ENCODE results near the gene FLCN. TPM values are rescaled to one million over a fixed set of nuclear protein-coding genes. Genes with fewer than 3 reads are reported as not detected.
"Not testable (repeated sequence)": the region's sequence is repeated elsewhere in the genome, so short reads cannot be mapped to it uniquely, and the experiment has no call there.

Gene FLCN
- total and polyA plus RNA-seq, 5 donors: 22.9 to 55.7 (median 30.7) TPM

DNA sequence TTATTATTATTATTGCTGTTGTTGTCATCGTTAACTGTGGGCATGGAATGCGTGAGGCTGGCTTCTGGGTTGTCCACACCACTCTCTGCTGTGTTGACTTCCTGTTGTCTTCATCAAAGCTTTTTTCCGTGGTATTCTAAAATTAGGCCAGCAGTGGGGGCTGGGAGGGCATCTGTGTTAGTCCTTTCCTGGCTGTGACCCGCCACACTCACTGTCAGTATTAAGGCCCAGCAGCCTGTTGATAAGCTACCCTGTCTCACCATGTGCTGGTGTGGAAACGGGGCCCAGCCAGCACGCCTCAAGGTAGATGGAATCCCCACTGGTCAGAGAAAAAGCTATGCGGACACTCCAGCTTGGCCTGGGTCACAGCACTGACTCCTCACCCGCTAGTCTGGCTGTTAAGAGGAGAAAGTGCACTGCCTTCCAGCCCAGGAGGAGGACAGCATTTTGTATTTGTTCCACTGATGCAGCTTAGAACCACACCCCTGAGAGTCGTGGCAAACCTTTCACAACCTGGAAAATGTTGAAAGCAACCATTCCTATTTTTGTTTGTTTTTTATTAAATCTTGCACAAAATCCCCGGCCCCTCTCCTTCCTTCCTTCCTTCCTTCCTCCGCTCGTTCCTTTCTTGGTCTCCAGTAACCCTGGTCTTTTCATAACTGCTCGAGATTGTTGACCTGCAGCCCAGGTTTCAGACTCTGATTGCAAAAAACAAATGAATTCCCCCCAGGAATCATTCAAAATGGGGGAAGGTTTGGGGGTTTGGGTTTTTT is 51.8 kb downstream of the FLCN start:
- H3K4me3 ChIP-seq (ENCODE audit: low read length); DNase-seq; H3K27me3 ChIP-seq (ENCODE audit: control insufficient read depth, insufficient read depth); H3K9me3 ChIP-seq (ENCODE audit: control insufficient read depth, low read length); H3K27ac ChIP-seq (ENCODE audit: low read length); H3K4me1 ChIP-seq (ENCODE audit: control insufficient read depth, insufficient read depth, low read length); intact Hi-C loops (cut with DNase I): not testable (repeated sequence)
- peak in 1 of 2 donors; percentile 12 for ATAC-seq
- WGBS: 50% methylated on average over 13 of the region's 13 CpGs

DNA sequence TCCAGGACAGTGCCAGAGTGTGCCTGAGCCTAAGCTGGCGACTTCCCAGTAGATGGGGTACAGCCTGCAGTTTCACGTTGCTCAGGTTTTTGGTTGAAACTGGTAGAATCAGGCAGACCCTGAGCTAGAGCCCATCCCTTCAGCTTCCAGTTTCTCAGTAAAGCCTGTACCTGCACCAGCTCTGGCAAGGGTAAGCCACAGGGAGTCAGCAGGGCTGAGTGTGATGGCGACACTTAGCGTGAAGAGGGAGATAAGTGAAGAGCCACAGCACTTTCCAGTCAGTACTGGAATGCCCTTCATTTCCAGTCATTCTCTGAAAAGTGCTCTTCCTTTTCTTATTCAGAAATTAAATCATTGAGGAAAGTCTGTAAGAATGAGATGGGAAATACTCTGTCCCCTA is 53.2 kb downstream of the FLCN start:
- WGBS: 77% methylated on average over 4 of the region's 4 CpGs
- no peak for DNase-seq
- peak; percentile 36 for ATAC-seq
- intact Hi-C loops (cut with DNase I): no loop called here
- Histone ChIP-seq H3K27ac (ENCODE audit: low read length) (no peak overlapping the region), H3K27me3 (ENCODE audit: control insufficient read depth, insufficient read depth) (no peaks in the 10 kb centered on the region), H3K9me3 (ENCODE audit: control insufficient read depth, low read length) (no peaks in the 10 kb centered on the region), H3K4me1 (ENCODE audit: control insufficient read depth, insufficient read depth, low read length) (peaks cover 3% of the 10 kb centered on the region), H3K4me3 (ENCODE audit: low read length) (no peak overlapping the region)

DNA sequence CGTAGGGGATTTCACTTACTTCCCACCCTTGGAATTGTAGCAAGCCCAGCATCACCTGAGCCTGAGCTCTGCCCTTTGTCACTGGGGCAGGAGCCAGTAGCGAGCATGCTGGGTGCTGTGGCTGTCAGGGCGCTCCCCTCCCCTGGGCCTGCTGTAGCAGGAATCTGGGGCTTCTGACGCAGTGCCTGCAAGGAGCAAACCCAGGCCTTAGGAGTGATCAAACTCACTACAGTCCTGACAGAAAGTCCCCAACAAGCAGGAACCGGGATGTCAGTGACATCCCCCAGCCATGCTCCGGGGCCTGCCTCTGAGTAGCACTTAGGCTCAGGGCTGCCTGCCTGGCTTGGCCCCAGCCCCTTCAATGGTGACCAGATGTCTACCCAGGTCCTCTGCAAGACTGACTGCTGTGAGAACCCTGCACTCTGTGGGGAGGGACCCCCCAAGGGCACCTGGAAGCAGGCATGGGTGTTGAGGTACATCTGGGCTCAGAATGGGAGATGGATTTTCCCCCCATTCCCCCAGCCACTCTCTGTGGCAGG is 54.3 kb downstream of the FLCN start:
- intact Hi-C loops (cut with DNase I): no loop called here
- 92% methylated on average over 6 of the region's 6 CpGs for WGBS
- DNase-seq: no peak

GRCh38 chr17:17181666-17182597 is 55.0 kb downstream of the FLCN start:
- DNase-seq (no peak), ATAC-seq (no peak)
- H3K27me3 ChIP-seq (ENCODE audit: control insufficient read depth, insufficient read depth): no peaks in the 10 kb centered on the region
- 69% methylated on average over 15 of the region's 15 CpGs for WGBS
- H3K27ac ChIP-seq (ENCODE audit: low read length): no peak overlapping the region
- H3K4me3 ChIP-seq (ENCODE audit: low read length): no peak overlapping the region
- no peaks in the 10 kb centered on the region for H3K9me3 ChIP-seq (ENCODE audit: control insufficient read depth, low read length)
- intact Hi-C loops (cut with DNase I): no loop called here
- H3K4me1 ChIP-seq (ENCODE audit: control insufficient read depth, insufficient read depth, low read length): peaks cover 3% of the 10 kb centered on the region

More for the DNA sequence above, 54.3 kb downstream of the FLCN start:
- peaks cover 3% of the 10 kb centered on the region for H3K4me1 ChIP-seq (ENCODE audit: control insufficient read depth, insufficient read depth, low read length)
- H3K9me3 ChIP-seq (ENCODE audit: control insufficient read depth, low read length): no peaks in the 10 kb centered on the region
- H3K27ac ChIP-seq (ENCODE audit: low read length): no peak overlapping the region
- no peak overlapping the region for H3K4me3 ChIP-seq (ENCODE audit: low read length)
- no peaks in the 10 kb centered on the region for H3K27me3 ChIP-seq (ENCODE audit: control insufficient read depth, insufficient read depth)
- ATAC-seq: no peak

- ATAC-seq (peak in 1 of 2 donors; percentile 21), DNase-seq (no peak)
- no peaks in the 10 kb centered on the region for H3K9me3 ChIP-seq (ENCODE audit: control insufficient read depth, low read length)
- WGBS: 71% methylated on average over 13 of the region's 13 CpGs
- H3K27ac ChIP-seq (ENCODE audit: low read length): no peak overlapping the region
- no peaks in the 10 kb centered on the region for H3K27me3 ChIP-seq (ENCODE audit: control insufficient read depth, insufficient read depth)
- intact Hi-C loops (cut with DNase I): no loop called here
- no peak overlapping the region for H3K4me3 ChIP-seq (ENCODE audit: low read length)
- peaks cover 3% of the 10 kb centered on the region for H3K4me1 ChIP-seq (ENCODE audit: control insufficient read depth, insufficient read depth, low read length)
These were observed 56.0 kb downstream of the FLCN start for GRCh38 chr17:17180741-17181525.

GRCh38 chr17:17180141-17180603 is 56.8 kb downstream of the FLCN start:
- H3K27ac ChIP-seq (ENCODE audit: low read length): peak overlapping the region; percentile 8
- ATAC-seq (peak; percentile 71 to 82), DNase-seq (peak in 2 of 3 donors; percentile 68 to 81)
- H3K4me1 ChIP-seq (ENCODE audit: control insufficient read depth, insufficient read depth, low read length): peaks cover 2% of the 10 kb centered on the region
- H3K4me3 ChIP-seq (ENCODE audit: low read length): no peak overlapping the region
- no peaks in the 10 kb centered on the region for H3K9me3 ChIP-seq (ENCODE audit: control insufficient read depth, low read length)
- 74% methylated on average over 9 of the region's 9 CpGs for WGBS
- intact Hi-C loops (cut with DNase I): no loop called here
- no peaks in the 10 kb centered on the region for H3K27me3 ChIP-seq (ENCODE audit: control insufficient read depth, insufficient read depth)

GRCh38 chr17:17179371-17179827 is 57.6 kb downstream of the FLCN start:
- Histone ChIP-seq H3K27ac (ENCODE audit: low read length) (no peak overlapping the region), H3K4me3 (ENCODE audit: low read length) (no peak overlapping the region), H3K9me3 (ENCODE audit: control insufficient read depth, low read length) (no peaks in the 10 kb centered on the region), H3K4me1 (ENCODE audit: control insufficient read depth, insufficient read depth, low read length) (no peaks in the 10 kb centered on the region), H3K27me3 (ENCODE audit: control insufficient read depth, insufficient read depth) (no peaks in the 10 kb centered on the region)
- intact Hi-C loops (cut with DNase I): no loop called here
- no peak for ATAC-seq
- WGBS: 83% methylated on average over 2 of the region's 2 CpGs
- no peak for DNase-seq

GRCh38 chr17:17177176-17177575 is 59.8 kb downstream of the FLCN start:
- WGBS: 92% methylated on average over 12 of the region's 12 CpGs

DNA sequence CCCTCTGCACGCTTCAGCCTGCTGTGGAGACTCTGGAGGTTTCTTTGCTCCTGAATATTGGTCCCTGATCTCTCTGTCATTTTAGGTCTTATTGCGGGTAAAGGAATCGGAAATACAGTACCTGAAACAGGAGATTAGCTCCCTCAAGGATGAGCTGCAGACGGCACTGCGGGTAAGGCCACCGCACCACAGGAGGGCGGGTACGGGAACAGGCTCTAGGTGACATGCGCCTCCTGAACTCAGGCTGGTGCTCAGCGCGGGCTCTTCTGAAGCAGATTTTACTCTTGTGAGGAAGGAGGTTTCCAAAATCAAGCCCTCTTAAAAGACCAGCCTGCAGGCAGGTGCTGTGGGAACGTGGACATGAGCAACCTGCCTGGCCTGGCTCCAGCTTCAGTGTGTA is 60.6 kb downstream of the FLCN start:
- DNase-seq (peak in 1 of 3 donors; percentile 25), ATAC-seq (no peak)
- WGBS: 95% methylated on average over 12 of the region's 12 CpGs

More at GRCh38 chr17:17177176-17177575, 59.8 kb downstream of the FLCN start:
- intact Hi-C loops (cut with DNase I): no loop called here
- no peaks in the 10 kb centered on the region for H3K4me1 ChIP-seq (ENCODE audit: control insufficient read depth, insufficient read depth, low read length)
- no peaks in the 10 kb centered on the region for H3K27me3 ChIP-seq (ENCODE audit: control insufficient read depth, insufficient read depth)
- no peak overlapping the region for H3K4me3 ChIP-seq (ENCODE audit: low read length)
- no peaks in the 10 kb centered on the region for H3K9me3 ChIP-seq (ENCODE audit: control insufficient read depth, low read length)
- H3K27ac ChIP-seq (ENCODE audit: low read length): no peak overlapping the region
- no peak for DNase-seq
- ATAC-seq: no peak

GRCh38 chr17:17175917-17176316 is 61.1 kb downstream of the FLCN start:
- intact Hi-C loops (cut with DNase I): no loop called here
- peak in 1 of 3 donors; percentile 20 for DNase-seq
- Histone ChIP-seq H3K4me1 (ENCODE audit: control insufficient read depth, insufficient read depth, low read length) (no peaks in the 10 kb centered on the region), H3K27ac (ENCODE audit: low read length) (no peak overlapping the region), H3K9me3 (ENCODE audit: control insufficient read depth, low read length) (no peaks in the 10 kb centered on the region), H3K4me3 (ENCODE audit: low read length) (no peak overlapping the region), H3K27me3 (ENCODE audit: control insufficient read depth, insufficient read depth) (no peaks in the 10 kb centered on the region)
- 75% methylated on average over 12 of the region's 12 CpGs for WGBS
- ATAC-seq: no peak

More for the DNA sequence above, 60.6 kb downstream of the FLCN start:
- H3K4me3 ChIP-seq (ENCODE audit: low read length): no peak overlapping the region
- intact Hi-C loops (cut with DNase I): no loop called here
- no peaks in the 10 kb centered on the region for H3K27me3 ChIP-seq (ENCODE audit: control insufficient read depth, insufficient read depth)
- no peaks in the 10 kb centered on the region for H3K4me1 ChIP-seq (ENCODE audit: control insufficient read depth, insufficient read depth, low read length)
- H3K27ac ChIP-seq (ENCODE audit: low read length): no peak overlapping the region
- H3K9me3 ChIP-seq (ENCODE audit: control insufficient read depth, low read length): no peaks in the 10 kb centered on the region

Measured in right cardiac atrium (tissue), 5 donors.